ENCODE measurements around the gene PTBP3. TPM values are rescaled to one million over a fixed set of nuclear protein-coding genes. Genes with fewer than 3 reads are reported as not detected.
"Not testable (repeated sequence)": the region's sequence is repeated elsewhere in the genome, so short reads cannot be mapped to it uniquely, and the experiment has no call there.

PTBP3 gene
- total RNA-seq, 1 experiment from 2014 or later: 141 TPM

DNA sequence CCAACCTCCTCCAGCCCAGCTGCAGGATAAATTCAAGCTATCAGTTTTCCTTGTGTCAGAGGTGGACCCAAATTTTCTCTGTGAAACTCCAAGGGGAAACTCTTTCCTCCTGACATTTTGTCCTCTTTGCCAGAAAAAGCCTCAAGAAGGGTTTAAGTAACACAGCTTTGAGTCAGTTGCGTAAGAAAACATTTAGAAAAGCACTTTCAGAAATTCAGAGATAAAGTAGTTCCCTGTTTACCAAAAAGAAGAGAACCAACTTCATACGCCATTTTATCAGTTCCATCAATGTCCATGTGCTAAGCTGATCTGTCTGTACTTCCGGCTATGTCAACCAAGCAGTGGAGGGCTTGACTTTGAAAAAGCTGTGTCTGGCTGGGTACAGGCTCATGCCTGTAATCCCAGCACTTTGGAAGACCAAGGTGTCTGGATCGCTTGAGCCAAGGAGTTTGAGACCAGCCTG, 138.4 kb downstream of the PTBP3 start:
- Histone ChIP-seq H4K20me1 (ENCODE audit: insufficient read depth) (no peaks in the 10 kb centered on the region), H3K79me2 (ENCODE audit: low read depth) (no peaks in the 10 kb centered on the region), H3K9me2 (ENCODE audit: insufficient read depth) (no peaks in the 10 kb centered on the region; the same call in 1 of the 2 replicates), H3K36me3 (ENCODE audit: low read depth) (no peaks in the 10 kb centered on the region), H3K4me3 (no peak overlapping the region), H3K4me1 (replicated peaks; ENCODE audit: insufficient read depth) (no peaks in the 10 kb centered on the region), H3K9me3 (ENCODE audit: insufficient read depth, low read depth) (peaks cover 3% of the 10 kb centered on the region; the same call in 1 of the 2 replicates), H3K27ac (no peak overlapping the region), H2AFZ (no peak overlapping the region), H3F3A (ENCODE audit: insufficient read depth, low read depth) (no peaks in the 10 kb centered on the region), H3K4me2 (no peak overlapping the region), H3K27me3 (ENCODE audit: insufficient read depth, low read depth) (no peaks in the 10 kb centered on the region)
- no TSS peak for BruUV-seq (replicated peaks)
- TF ChIP-seq, protein P1, sequence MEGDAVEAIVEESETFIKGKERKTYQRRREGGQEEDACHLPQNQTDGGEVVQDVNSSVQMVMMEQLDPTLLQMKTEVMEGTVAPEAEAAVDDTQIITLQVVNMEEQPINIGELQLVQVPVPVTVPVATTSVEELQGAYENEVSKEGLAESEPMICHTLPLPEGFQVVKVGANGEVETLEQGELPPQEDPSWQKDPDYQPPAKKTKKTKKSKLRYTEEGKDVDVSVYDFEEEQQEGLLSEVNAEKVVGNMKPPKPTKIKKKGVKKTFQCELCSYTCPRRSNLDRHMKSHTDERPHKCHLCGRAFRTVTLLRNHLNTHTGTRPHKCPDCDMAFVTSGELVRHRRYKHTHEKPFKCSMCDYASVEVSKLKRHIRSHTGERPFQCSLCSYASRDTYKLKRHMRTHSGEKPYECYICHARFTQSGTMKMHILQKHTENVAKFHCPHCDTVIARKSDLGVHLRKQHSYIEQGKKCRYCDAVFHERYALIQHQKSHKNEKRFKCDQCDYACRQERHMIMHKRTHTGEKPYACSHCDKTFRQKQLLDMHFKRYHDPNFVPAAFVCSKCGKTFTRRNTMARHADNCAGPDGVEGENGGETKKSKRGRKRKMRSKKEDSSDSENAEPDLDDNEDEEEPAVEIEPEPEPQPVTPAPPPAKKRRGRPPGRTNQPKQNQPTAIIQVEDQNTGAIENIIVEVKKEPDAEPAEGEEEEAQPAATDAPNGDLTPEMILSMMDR (conservative IDR thresholded peaks at IDR 0.05): no peak
- no peak for TF ChIP-seq EZH2 (IDR thresholded peaks at IDR 0.05; ENCODE audit: low read depth)
- intact Hi-C loops (cut with micrococcal nuclease; ENCODE audit: unreplicated experiment): no loop called here
- no peak for DNase-seq
- ChIA-PET CTCF (no interaction called here), POLR2A (ENCODE audit: unreplicated experiment) (no interaction called here)

DNA sequence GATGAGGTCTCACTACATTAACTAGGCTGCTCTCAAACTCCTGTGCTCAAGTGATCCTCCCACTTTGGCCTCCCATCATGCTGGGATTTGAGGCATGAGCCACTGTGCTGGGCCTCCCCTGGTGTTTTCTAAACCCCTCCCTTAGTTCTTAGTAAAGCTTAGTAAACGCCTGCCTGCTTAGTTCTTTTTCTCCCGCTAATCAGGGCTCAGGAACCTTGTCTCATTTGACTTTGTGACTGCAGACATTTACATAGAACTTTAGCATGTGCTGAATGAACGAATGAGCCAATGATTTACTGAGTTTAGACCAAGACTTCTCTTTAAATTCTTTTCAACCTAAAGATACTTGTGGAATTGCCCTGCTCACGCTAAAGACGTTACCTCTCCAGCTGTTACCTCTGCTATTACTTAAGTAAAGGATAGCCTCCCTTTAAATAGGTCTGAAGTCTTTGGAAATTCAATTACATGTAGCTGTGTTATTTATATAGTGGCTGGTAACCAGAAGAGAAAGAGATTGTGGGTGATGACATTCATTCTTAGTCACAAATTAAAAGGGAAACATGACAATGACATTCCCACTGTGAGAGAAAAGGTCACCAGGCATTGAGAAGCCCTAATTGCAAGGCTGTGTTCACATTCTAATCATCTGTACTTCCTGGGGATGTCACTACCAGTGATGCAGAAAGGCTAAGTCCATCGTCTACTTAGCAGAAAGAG, 139.7 kb downstream of the PTBP3 start:
- H3F3A ChIP-seq (ENCODE audit: insufficient read depth, low read depth): 0 out of 2 replicates have a peak, but pooled peaks cover 4% of the 10 kb centered on the region
- no peak overlapping the region for H2AFZ ChIP-seq
- no peak overlapping the region for H3K27ac ChIP-seq
- intact Hi-C loops (cut with micrococcal nuclease; ENCODE audit: unreplicated experiment): no loop called here
- H3K4me3 ChIP-seq: no peak overlapping the region
- TF ChIP-seq, protein P1 (conservative IDR thresholded peaks at IDR 0.05): no peak
- TF ChIP-seq EZH2 (IDR thresholded peaks at IDR 0.05; ENCODE audit: low read depth): no peak
- no TSS peak for BruUV-seq (replicated peaks)
- H3K4me2 ChIP-seq: no peak overlapping the region
- no peaks in the 10 kb centered on the region for H3K79me2 ChIP-seq (ENCODE audit: low read depth)
- CTCF ChIA-PET: no interaction called here
- no peaks in the 10 kb centered on the region for H3K27me3 ChIP-seq (ENCODE audit: insufficient read depth, low read depth)
- DNase-seq: no peak
- no peaks in the 10 kb centered on the region for H4K20me1 ChIP-seq (ENCODE audit: insufficient read depth)
- no peaks in the 10 kb centered on the region for H3K36me3 ChIP-seq (ENCODE audit: low read depth)
- H3K9me3 ChIP-seq (ENCODE audit: insufficient read depth, low read depth): peaks cover 3% of the 10 kb centered on the region; the same call in 1 of the 2 replicates
- H3K9me2 ChIP-seq (ENCODE audit: insufficient read depth): no peaks in the 10 kb centered on the region; the same call in 1 of the 2 replicates
- POLR2A ChIA-PET (ENCODE audit: unreplicated experiment): no interaction called here
- no peaks in the 10 kb centered on the region for H3K4me1 ChIP-seq (replicated peaks; ENCODE audit: insufficient read depth)

DNA sequence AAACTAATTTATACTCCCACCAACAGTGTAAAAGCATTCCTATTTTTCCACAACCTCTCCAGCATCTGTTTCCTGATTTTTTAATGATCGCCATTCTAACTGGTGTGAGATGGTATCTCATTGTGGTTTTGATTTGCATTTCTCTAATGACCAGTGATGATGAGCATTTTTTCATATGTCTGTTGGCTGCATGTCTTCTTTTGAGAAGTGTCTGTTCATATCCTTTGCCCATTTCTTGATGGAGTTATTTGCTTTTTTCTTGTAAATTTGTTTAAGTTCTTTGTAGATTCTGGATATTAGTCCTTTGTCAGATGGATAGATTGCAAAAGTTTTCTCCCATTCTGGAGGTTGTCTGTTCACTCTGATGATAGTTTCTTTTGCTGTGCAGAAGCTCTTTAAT, 143.1 kb downstream of the PTBP3 start:
- H3F3A ChIP-seq (ENCODE audit: insufficient read depth, low read depth); DNase-seq; H3K4me2 ChIP-seq; H3K4me3 ChIP-seq; H2AFZ ChIP-seq; H3K27me3 ChIP-seq (ENCODE audit: insufficient read depth, low read depth); H3K9me3 ChIP-seq (ENCODE audit: insufficient read depth, low read depth); BruUV-seq (replicated peaks); H3K36me3 ChIP-seq (ENCODE audit: low read depth); H4K20me1 ChIP-seq (ENCODE audit: insufficient read depth); H3K4me1 ChIP-seq (replicated peaks; ENCODE audit: insufficient read depth); H3K27ac ChIP-seq; H3K79me2 ChIP-seq (ENCODE audit: low read depth); intact Hi-C loops (cut with micrococcal nuclease; ENCODE audit: unreplicated experiment); H3K9me2 ChIP-seq (ENCODE audit: insufficient read depth): not testable (repeated sequence)
- ChIA-PET CTCF (interaction anchor here (0.6 kb wide), 1 partner anchor 704 kb away, joined by 4 read pairs; no protein-coding TSS in a partner anchor), POLR2A (ENCODE audit: unreplicated experiment) (interaction anchor here (0.7 kb wide), 1 partner anchor 21 kb away, joined by 4 read pairs; no protein-coding TSS in a partner anchor)
